ENCODE data around the gene NDUFV1. TPM values are rescaled to one million over a fixed set of nuclear protein-coding genes. Genes with fewer than 3 reads are reported as not detected.

NDUFV1 gene
- total and polyA plus RNA-seq, 4 donors = 83.6 to 172 (median 163) TPM

DNA sequence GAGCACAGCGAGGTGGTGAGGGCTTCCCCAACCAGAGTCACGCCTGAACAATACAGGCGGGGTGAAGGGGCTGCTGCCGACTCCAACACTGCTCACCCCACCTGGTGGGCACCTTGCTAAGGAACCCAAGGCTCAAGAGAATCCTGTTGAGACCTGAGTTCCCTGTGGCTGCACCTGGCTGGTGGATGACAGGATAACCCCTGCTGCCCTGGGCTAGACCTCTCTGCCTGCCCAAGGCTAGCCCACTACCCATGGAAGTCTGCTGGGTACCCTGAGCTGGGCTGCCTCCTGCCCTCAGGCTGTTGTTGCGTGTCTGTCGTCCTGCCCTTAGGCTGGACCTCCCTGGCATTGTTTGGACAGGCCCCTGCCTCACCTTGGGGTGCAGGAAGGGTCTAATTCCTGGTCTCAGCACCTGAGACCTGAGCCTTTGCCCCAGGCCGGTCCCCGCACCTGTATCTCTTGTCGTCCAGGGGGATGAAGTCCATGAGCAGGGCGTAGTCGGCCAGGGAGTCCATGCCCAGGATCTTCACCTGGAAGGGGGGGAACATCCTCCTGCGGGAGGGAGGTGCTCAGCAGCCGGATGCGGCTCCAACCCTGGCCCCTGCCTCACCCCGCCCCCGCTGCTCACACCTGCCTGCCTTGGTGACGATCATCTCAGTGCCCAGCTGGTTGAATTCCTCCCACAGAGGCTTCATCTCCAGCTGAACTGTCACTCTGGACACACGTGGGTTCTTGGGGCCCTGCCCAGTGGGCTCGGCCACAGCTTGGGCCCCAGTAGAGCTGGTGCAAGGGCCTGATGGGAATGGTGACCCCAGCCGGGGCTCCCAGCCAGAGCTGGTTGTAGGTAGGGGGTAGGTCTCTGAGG is 27.9 kb downstream of the NDUFV1 start:
- DNase-seq (ENCODE audit: low spot score) = no peak
- H3K27ac ChIP-seq (ENCODE audit: low read depth in 1 of 2, low read length in 2 of 2) = no peak overlapping the region
- no peaks in the 10 kb centered on the region for H3K27me3 ChIP-seq (ENCODE audit: control insufficient read depth in 4 of 4, insufficient read depth in 4 of 4, low read length in 3 of 4)
- WGBS = 82% methylated on average over 20 of the region's 20 CpGs
- no peak overlapping the region for H3K4me3 ChIP-seq (ENCODE audit: low read depth in 1 of 3, low read length in 3 of 3)
- H3K9ac ChIP-seq (ENCODE audit: low read depth in 1 of 2, low read length in 2 of 2) = no peak overlapping the region
- H3K9me3 ChIP-seq (ENCODE audit: control insufficient read depth in 4 of 4, low read length in 3 of 4) = no peaks in the 10 kb centered on the region
- no peaks in the 10 kb centered on the region for H3K36me3 ChIP-seq (ENCODE audit: control insufficient read depth in 4 of 4, insufficient read depth in 3 of 4, low read depth in 1 of 4, low read length in 3 of 4)
- peaks cover 7 to 32% (median 28%) of the 10 kb centered on the region in 4 donors for H3K4me1 ChIP-seq (ENCODE audit: control insufficient read depth in 4 of 4, insufficient read depth in 4 of 4, low read length in 3 of 4)
- TF ChIP-seq MAX (IDR thresholded peaks at IDR 0.05) = no peak
- no peak for TF ChIP-seq REST (IDR thresholded peaks at IDR 0.05)
- no peak for TF ChIP-seq HNF4G (IDR thresholded peaks at IDR 0.05)
- no peak for TF ChIP-seq RXRA (IDR thresholded peaks at IDR 0.05)
- no peak for TF ChIP-seq TAF1 (conservative IDR thresholded peaks at IDR 0.05)
- TF ChIP-seq FOXA1 (IDR thresholded peaks at IDR 0.05) = no peak
- no peak for TF ChIP-seq NR2F2 (IDR thresholded peaks at IDR 0.05)
- no peak for TF ChIP-seq GABPA (IDR thresholded peaks at IDR 0.05 in 1 of 2, conservative IDR thresholded peaks at IDR 0.05 in 1 of 2)
- no peak for TF ChIP-seq YY1 (IDR thresholded peaks at IDR 0.05)
- no peak for TF ChIP-seq RAD21 (IDR thresholded peaks at IDR 0.05)
- TF ChIP-seq SP1 (IDR thresholded peaks at IDR 0.05) = no peak
- no peak for TF ChIP-seq JUND (IDR thresholded peaks at IDR 0.05)
- no peak for TF ChIP-seq EGR1 (IDR thresholded peaks at IDR 0.05; ENCODE audit: low read depth in 2 of 2)

DNA sequence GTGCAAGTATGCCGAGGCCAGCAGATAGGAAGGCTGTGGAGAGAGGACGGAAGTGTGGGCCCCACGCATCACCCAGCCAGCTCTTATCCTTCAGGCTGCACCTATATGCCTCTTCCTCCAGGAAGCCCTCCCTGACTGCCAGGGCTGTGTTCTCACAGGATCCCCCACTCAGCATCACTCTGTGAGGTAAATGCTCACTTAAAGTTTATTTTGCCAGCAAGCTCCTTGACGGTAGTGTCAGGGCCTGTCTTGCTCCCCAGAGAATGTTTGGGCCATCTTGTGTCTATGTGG is 28.4 kb downstream of the NDUFV1 start:
- Histone ChIP-seq H3K9me3 (ENCODE audit: control insufficient read depth in 4 of 4, low read length in 3 of 4) (no peaks in the 10 kb centered on the region), H3K4me1 (ENCODE audit: control insufficient read depth in 4 of 4, insufficient read depth in 4 of 4, low read length in 3 of 4) (peaks cover 7 to 34% (median 29%) of the 10 kb centered on the region in 4 donors), H3K9ac (ENCODE audit: low read depth in 1 of 2, low read length in 2 of 2) (no peak overlapping the region), H3K36me3 (ENCODE audit: control insufficient read depth in 4 of 4, insufficient read depth in 3 of 4, low read depth in 1 of 4, low read length in 3 of 4) (no peaks in the 10 kb centered on the region), H3K27ac (ENCODE audit: low read depth in 1 of 2, low read length in 2 of 2) (no peak overlapping the region), H3K4me3 (ENCODE audit: low read depth in 1 of 3, low read length in 3 of 3) (no peak overlapping the region), H3K27me3 (ENCODE audit: control insufficient read depth in 4 of 4, insufficient read depth in 4 of 4, low read length in 3 of 4) (no peaks in the 10 kb centered on the region)
- 85% methylated on average over 4 of the region's 4 CpGs for WGBS
- TF ChIP-seq RXRA (IDR thresholded peaks at IDR 0.05) (no peak), EGR1 (IDR thresholded peaks at IDR 0.05; ENCODE audit: low read depth in 2 of 2) (no peak), HNF4A (conservative IDR thresholded peaks at IDR 0.05) (no peak), GABPA (IDR thresholded peaks at IDR 0.05 in 1 of 2, conservative IDR thresholded peaks at IDR 0.05 in 1 of 2) (no peak), RAD21 (IDR thresholded peaks at IDR 0.05) (no peak), FOXA1 (IDR thresholded peaks at IDR 0.05) (no peak), JUND (IDR thresholded peaks at IDR 0.05) (no peak), HNF4G (IDR thresholded peaks at IDR 0.05) (no peak), YY1 (IDR thresholded peaks at IDR 0.05) (no peak), REST (IDR thresholded peaks at IDR 0.05) (no peak), CTCF (IDR thresholded peaks at IDR 0.05; ENCODE audit: low read depth, low read length, missing input control) (no peak), MAX (IDR thresholded peaks at IDR 0.05) (no peak), TAF1 (conservative IDR thresholded peaks at IDR 0.05) (no peak), NR2F2 (IDR thresholded peaks at IDR 0.05) (no peak), FOXA2 (IDR thresholded peaks at IDR 0.05) (no peak), SP1 (IDR thresholded peaks at IDR 0.05) (no peak)
- TF ChIP-seq, protein P1, sequence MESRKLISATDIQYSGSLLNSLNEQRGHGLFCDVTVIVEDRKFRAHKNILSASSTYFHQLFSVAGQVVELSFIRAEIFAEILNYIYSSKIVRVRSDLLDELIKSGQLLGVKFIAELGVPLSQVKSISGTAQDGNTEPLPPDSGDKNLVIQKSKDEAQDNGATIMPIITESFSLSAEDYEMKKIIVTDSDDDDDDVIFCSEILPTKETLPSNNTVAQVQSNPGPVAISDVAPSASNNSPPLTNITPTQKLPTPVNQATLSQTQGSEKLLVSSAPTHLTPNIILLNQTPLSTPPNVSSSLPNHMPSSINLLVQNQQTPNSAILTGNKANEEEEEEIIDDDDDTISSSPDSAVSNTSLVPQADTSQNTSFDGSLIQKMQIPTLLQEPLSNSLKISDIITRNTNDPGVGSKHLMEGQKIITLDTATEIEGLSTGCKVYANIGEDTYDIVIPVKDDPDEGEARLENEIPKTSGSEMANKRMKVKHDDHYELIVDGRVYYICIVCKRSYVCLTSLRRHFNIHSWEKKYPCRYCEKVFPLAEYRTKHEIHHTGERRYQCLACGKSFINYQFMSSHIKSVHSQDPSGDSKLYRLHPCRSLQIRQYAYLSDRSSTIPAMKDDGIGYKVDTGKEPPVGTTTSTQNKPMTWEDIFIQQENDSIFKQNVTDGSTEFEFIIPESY (IDR thresholded peaks at IDR 0.05) = no peak
- TF ChIP-seq, protein P2, sequence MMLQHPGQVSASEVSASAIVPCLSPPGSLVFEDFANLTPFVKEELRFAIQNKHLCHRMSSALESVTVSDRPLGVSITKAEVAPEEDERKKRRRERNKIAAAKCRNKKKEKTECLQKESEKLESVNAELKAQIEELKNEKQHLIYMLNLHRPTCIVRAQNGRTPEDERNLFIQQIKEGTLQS (IDR thresholded peaks at IDR 0.05) = no peak
- DNase-seq (ENCODE audit: low spot score) = no peak

Data from liver (tissue), 9 donors.